GM18520 (cell line): ENCODE results near the gene DYNC2LI1.

Source experiments
- ATAC-seq: cut with Tn5 transposase; IDR thresholded peaks from one replicate; pipeline ENCODE4 v1.9.1; 2021; ENCODE audit not compliant: unreplicated experiment

DYNC2LI1 gene

DNA sequence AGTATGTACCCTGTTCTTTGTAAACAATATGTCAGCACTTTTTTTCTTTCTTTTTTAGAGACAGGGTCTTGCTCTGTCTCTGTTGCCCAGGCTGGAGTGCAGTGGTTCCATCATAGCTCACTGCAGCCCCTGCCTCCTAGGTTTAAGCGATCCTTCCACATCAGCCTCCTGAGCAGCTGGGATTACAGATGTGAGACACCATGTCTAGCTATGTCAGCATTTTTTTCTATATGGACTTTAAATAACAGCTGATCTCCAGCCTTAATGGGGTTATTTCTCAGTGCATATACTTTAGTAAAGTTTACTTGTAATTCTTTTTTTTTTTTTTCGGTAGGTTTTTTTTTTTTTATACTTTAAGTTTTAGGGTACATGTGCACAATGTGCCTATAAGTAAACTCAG, 38.2 kb downstream of the DYNC2LI1 start:
- ATAC-seq, result no peak

DNA sequence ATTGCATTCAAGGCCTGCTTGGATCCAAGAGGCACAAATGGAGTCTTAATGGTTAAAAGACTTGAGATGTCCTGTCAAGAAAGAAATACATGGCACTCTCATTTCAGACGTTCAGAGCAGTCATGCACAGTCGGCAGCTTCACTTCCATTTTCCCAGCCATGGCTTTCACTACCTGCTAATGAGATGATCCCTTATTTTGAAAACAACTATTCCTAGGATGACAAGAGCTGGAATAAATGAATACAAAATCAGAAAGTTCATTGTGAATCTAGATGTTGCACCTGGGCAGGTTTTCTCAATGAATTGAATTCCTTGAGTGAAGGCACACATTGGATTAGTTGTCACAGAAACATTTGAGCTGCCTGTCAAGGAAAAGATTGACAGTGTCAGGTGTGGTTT, 39.1 kb downstream of the DYNC2LI1 start:
- no peak for ATAC-seq

DNA sequence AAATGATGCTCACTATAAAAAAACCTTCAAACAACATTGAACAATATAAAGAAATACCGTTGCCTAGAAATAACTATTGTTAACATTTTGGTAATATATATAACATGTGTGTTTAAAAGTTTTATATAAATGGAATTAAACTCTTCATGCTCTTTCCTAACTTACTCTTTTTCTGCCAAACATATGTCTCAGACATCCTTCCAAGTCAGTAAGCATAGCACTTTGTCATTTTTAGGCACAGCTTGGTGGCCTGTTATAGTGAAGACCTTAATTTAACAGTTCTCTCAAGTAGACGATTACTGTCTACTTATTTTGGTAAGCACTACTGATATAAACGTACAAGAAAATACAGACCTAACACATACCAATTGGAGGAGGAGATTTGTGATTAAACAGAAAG, 40.9 kb downstream of the DYNC2LI1 start:
- no peak for ATAC-seq

DNA sequence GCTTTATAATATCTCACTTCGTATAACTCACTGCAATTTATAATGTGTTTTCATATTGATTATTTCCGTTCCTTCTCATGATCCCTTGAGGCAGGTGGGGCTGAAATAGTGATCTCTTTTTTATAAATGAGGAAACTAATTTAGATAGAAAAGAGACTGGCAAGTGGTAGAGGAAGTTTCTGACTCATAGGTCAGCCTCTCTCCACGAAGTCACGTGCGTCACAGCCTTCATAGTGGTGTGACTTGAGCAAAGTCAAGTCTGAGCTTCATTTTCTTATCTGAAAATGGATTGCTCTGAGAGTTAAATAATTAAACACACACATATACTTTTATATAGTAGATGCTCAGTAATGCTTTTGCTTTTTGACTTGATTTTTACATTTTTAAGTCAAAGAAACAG, 44.9 kb downstream of the DYNC2LI1 start:
- ATAC-seq, result no peak

DNA sequence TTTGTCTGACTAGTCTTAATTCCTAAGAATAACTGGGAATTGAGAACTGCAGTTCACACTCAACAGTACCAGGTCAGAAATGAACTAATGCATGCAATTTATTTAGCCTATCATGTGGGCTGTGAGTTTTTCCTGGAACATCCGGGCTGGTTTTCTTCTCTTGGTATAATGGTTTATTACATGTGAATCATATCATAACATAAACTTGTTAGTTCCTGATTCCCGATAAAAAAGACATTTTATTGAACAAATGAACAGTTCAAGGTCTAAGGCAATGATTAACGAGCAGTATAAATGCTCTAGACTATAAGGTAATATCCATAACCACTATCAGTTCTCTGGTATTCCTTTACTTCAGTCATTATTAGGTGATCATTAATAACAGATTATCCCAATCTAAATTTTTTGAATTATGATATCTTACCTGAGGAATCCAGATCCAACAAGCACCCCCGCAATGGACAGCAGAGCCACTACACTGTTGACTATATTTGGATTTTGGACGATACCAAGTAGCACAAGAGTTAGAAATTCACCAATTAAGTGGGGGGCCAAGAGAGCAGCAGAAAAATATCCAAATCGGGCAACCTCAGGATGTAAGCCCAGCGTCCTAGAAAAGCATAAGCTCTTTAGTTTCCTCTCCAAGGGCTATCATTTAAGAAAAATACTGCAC, 45.8 kb downstream of the DYNC2LI1 start:
- ATAC-seq, result no peak

DNA sequence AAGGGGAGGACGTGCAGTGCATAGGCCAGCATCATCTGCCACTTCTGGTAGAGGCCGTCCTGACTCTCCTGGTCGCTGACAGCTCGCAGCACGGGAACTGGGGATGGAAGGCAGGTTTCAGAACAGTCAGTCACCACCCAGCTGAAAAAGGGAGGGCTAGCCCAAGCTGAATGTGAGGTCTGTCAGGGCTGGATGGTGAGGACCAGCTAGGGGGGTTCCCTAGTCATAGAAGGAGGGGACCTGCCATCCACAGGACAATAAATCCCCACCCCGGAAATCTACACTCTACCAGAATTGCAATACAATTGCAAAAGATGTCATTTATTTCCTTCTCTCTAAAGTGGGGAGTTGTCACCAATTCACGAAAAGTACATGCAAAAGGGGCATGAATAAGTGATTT, 49.0 kb downstream of the DYNC2LI1 start:
- no peak for ATAC-seq

DNA sequence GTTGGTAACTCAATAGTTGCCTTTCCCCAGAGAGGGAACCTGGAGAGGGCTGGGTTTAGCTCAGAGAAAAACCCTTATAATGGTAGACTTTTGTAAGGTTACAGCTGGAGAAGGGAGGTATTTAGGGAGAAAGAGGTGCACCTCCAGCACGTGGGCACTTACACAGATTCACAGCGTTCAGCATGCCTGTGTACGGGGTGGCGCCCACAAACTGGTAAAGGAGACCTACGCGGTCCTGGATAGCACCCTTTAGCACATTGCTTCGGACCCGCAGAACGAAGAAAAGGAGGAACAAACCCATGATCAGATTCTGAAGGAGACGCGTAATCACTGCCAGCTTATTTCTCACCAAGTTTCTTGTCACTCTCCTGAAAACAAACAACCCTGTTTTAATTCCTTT, 49.9 kb downstream of the DYNC2LI1 start:
- ATAC-seq, result no peak

DNA sequence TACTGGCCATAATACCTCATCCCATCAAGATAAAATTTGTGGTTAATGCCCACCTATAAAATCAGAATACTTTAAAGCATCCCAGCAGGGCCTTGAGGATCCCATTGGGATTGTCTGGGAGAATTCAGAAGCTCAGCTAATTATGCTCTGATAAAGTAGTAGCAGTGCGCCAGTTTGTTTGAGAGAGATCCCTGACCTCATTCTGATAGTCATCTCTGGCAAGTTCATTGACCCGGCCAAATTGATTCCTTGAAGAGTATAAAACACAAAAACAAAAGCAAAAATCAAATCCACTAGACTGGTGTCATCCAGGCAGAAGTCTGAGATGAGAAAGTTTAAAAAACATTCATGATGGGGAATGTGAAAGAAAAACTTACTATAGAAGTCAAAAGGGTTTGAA, 50.7 kb downstream of the DYNC2LI1 start:
- ATAC-seq, result no peak

DNA sequence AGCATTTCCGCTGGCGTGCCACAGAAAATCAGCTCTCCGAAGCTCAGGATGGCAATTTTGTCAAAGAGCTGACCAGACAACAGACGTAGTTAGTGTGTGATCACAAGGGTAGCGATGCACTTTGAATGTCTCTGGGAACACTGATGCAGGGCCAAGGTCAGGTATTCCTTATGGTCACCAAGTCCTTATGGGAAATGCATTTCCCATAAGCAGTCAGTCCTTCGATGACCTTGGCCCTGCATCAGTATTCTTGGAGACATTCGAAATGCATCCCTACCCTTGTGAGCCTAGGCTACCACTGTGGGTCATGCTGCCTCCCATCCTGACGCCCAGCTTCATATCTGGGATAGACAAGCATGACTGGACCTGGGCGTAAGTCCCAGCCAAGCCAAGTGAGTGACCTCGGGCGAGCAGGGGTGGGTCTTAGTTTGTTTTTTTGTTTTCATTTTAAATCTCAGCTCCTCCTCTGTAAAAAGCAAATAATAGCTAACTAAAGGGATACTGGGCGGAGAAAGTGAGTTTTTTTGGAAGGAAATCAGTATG, 51.2 kb downstream of the DYNC2LI1 start:
- ATAC-seq, result no peak

DNA sequence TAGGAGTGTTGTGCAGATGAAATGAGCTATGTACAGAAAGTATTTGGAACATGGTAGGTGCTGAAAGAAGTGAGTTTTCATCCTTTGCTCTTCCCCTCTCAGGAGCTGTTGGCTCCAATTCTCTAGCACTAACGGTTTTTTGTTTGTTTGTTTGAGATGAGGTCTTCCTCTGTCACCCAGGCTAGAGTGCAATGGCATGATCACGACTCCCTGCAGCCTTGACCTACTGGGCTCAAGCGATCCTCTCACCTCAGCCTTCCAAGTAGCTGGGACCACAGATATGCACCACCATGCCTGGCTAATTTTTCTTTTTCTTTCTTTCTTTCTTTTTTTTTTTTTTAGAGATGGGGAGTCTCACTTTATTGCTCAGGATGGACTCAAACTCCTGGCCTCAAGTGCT, 52.0 kb downstream of the DYNC2LI1 start:
- ATAC-seq, result no peak

DNA sequence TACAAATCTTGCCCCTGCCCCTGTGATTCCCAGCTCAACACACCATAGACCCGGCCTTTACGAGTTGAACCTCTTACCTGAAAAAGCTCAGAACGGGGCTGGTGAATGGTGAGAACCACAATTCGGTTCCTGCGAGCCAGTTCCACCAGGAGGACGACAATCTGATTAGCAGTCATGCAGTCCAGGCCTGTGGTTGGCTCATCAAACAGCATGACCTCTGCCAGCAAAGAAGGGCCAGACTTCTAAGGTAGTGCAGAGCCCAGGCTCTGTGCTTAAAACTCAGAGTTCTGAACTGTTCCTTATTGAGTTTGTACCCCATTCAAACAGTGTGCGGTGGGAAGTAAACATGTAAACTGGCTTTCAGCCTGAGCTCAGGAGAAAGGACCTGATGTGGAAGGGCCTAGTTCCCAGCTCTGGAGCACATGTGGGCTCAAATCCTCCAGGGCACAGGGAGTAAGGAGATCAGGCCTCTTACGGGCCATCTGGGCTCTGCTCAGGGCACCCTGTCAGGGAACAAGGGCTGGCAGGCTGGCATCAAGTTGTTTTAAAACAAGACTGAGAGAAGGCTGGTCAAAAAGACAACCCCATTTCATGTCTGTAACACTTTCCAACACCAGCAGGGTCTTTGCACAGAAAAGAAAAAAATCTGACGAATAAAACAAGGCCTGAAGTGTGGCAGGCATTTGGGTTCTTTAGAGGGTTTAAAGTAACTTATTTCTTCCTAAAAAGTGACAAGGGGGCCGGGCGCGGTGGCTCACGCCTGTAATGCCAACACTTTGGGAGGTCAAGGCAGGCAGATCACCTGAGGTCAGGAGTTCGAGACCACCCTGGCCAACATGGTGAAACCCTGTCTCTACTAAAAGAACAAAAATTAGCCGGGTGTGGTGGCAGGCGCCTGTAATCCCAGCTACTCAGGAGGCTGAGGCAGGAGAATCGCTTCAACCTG, 52.7 kb downstream of the DYNC2LI1 start:
- no peak for ATAC-seq

DNA sequence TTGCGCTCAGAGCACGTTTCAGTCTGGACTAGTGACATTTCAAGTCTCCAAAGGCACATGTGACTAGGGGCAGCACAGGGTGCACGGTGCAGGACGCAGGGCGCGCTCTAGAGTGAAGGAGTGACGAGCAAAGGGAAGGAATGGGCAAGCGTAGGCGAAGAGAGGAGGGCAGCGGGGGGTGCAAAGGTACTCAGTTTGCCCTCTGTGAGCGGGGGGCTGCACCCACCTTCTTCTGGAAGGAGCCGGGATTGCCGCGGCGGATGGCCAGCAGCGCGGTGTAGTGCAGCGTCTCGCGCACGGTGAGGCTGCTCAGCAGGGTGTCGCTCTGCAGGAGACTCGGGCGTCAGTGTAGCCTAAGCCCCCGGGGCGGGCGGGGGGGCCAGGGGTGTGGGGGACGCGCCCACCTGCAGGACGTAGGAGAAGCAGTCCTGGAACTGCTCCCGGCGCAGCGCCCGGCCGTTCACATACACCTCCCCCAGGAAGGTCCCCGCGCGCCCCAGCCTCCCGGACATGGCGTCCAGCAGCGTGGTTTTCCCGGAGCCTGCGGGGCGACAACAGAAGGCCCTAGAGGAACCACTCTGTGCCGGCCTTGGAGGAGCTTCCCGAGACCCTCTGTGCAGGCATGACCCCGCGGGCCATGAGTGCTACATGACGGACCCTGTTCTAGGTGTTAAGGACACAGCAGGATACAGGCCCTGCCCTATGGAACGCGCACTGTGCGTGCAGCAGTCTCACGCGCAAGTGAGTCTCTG, 57.9 kb downstream of the DYNC2LI1 start:
- no peak for ATAC-seq

DNA sequence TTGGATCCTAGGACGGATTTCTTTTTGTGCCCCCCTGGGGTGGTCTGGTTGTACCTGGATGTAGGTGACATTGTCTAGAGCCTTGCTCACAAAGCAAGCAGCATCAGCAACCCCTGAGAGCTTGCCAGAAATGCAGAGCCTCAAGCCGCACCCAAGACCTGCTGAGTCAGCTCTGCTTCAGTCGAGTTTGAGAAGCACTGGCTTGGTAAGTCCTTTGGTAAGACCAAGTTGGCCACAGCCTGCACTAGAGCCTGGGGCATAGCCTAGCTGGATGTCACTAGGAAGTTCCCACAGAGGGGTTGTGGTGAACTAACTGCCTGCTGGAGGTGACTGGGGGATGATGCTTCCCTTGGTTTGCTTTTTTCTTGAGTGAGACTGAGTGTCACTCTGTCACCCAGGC, 58.6 kb downstream of the DYNC2LI1 start:
- ATAC-seq, result no peak

DNA sequence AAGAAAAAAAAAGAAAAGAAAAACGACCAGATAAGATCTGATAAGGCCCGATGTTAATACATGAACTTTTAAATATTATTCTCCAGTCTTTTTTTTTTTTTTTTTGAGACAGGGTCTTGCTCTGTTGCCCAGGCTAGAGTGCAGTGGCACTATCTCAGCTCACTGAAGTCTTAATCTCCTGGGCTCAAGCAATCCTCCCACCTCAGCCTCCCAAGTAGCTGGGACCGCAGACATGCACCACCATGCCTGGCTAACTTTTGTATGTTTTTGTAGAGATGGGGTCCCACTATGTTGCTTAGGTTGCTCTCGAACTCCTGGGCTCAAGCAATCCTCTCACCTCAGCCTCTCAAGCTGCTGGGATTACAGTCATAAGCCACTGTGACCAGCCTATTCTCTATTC, 63.2 kb downstream of the DYNC2LI1 start:
- no peak for ATAC-seq

DNA sequence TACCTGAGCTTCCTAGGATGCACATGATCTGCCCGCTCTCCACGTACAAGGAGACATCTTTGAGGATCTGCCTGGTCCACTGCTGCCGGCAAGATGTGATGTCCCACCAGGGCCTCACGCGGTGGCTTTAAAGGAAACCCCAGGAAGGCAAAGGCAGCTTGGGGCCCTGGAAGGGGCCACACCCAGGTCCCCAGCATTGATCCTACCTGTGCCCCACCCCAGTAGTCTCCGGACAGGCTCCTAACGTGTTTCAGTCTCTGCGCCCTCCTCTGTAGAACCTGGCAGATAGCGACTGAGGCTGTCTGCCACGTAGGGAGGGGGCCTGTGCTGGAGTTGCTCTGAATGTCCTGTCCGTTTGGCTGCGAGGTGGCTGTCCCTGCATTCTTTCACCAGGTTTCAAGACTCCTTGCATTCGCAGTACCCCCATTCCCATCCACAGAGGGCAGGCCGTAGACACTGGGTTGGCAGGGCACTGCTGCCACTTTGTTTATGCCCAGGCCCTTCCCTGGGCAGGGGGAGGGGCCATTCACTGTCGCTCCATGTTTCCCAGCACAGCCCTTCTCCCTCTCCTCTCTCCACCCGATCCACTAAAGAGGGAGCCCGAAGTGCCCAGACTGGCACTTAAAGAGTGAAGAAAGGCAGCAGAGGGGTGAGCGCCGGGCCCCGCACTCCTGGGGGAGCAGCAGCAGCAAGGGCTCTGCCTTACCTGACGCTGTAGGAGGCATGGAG, 64.2 kb downstream of the DYNC2LI1 start:
- no peak for ATAC-seq

DNA sequence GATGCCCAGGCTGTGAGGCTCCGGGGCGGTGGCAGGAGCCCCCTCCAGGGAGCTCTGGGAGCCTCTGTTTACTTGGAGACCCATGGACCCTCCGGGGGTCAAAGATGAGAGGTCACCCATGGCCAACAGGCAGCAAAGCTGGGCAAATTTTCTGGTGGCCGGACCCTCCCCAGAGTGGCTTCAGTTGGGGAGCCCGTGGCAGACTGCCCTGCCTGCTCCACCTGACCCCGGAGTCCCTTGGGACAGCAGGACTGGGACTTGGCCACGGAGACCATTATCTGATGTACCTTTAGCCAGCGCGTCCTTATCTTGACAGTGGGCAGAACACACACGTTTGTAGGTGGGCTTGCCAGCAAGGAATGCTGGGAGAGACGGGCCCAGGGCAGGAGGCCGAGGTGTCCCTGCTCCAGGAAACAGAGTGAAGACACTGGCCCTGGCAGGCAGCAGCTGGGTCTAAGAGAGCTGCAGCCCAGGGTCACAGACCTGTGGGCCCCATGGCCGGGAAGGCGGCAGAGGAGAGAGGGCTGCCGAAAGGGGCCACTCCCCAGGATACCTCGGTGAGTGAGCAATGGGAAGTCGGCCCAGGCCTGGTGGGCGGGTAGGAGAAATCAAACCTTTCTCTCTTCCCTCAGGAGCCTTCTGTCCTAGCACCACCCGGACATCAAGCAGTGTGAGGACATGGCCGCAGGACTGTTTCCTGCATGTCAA, 64.9 kb downstream of the DYNC2LI1 start, which contains the start of the genes ABCG5 and ABCG8:
Gene ABCG5, minus strand, starts transcription at position 280 of the 708 bp plus-strand sequence. Its CDS starts 160 bp downstream, at position 120.
Gene ABCG8, plus strand, starts transcription at position 412 of the 708 bp plus-strand sequence. Its CDS starts 83 bp downstream, at position 495.
- ATAC-seq, result no peak

DNA sequence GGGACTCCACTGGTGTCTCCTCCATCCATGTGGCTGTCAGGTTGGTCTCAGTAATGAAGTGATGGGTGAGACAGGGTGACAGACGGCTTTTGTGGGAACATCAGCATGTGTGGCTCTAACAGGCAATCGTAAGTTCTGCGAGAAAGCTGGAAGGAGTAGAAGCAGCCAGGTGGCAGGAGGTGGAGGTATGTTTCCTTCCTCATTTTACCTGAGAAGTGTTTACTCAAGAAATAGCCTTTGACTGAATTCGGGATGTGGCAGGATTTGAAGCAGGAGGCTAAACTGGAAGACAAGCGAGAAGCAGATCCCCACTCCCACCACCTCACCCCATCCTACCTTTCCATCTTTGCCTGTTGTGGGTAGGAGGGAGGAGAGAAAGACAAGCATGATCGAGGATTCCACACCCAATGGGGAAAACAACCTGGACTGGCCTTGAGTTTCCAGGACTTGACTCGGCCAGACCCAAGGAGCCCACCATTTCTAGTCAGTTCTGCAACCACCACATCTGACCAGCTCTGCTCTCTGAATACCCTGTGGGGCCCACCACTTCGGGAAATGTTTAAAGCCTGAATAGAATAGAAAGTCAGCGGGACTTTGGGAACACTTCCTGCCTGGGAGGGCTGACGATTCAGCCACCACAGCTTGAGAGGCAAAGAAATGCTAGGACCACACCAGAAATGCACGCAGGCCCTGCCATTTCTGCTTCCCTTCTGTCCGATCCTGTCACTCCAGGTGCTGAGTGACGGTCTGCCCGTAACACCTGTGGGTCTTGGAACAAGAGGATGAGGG, 66.1 kb downstream of the DYNC2LI1 start:
- ATAC-seq, result no peak

DNA sequence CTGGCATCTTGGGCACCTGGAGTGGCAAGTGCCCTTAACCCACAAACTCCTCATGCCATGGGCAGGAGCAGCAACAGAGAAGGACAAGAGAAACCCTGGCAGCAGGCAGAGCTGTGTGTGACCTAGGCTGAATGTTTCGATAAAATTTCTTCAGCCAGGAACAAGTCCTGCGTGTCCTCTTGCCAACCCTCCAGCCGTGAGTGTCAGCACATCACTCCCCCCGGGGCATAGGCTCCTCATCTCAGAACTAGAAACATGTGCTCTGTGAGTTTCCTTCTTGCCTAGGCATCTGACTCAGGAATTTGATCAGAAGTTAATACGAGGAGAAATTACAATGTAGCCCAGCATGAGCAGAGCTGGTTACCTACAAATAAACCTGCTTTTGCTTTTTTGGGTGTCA, 67.1 kb downstream of the DYNC2LI1 start:
- no peak for ATAC-seq
